PC-9 (cell line): ENCODE data around the gene RORC.
"Not testable (repeated sequence)": the region's sequence is repeated elsewhere in the genome, so short reads cannot be mapped to it uniquely, and the experiment has no call there.

Source experiments
- EZH2 ChIP-seq: fragments of 200-600 bp; sonication (generic); IDR thresholded peaks from 2 replicates; pipeline ENCODE4 v1.8.0; 2017; ENCODE audit warnings: antibody characterized with exemption, low read depth
- TF ChIP-seq, protein P1 (sequence below): fragments of 200-600 bp; sonication (generic); conservative IDR thresholded peaks from 2 replicates; pipeline ENCODE4 v1.6.1; 2017; ENCODE audit warnings: mixed run types, antibody characterized with exemption, mild to moderate bottlenecking, moderate library complexity

DNA sequence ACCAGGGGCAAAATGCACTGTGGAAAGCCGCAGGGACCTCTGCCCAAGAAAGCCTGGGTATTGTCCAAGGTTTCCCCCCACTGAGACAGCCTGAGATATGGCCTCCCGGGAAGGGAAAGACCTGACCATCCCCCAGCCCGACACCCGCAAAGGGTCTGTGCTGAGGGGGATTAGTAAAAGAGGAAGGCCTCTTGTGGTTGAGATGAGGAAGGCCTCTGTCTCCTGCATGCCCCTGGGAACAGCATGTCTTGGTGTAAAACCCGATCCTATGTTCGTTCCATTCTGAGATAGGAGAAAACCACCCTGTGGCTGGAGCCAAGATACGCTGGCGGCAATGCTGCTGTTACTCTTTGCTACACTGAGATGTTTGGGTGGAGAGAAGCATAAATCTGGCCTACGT, 41.2 kb upstream of the RORC start:
- TF ChIP-seq EZH2: not testable (repeated sequence)
- TF ChIP-seq, protein P1, sequence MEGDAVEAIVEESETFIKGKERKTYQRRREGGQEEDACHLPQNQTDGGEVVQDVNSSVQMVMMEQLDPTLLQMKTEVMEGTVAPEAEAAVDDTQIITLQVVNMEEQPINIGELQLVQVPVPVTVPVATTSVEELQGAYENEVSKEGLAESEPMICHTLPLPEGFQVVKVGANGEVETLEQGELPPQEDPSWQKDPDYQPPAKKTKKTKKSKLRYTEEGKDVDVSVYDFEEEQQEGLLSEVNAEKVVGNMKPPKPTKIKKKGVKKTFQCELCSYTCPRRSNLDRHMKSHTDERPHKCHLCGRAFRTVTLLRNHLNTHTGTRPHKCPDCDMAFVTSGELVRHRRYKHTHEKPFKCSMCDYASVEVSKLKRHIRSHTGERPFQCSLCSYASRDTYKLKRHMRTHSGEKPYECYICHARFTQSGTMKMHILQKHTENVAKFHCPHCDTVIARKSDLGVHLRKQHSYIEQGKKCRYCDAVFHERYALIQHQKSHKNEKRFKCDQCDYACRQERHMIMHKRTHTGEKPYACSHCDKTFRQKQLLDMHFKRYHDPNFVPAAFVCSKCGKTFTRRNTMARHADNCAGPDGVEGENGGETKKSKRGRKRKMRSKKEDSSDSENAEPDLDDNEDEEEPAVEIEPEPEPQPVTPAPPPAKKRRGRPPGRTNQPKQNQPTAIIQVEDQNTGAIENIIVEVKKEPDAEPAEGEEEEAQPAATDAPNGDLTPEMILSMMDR: not testable (repeated sequence)
